CD4-positive, alpha-beta T cell (primary cell): Measurements from ENCODE around the gene LCN12. TPM values are rescaled to one million over a fixed set of nuclear protein-coding genes. Genes with fewer than 3 reads are reported as not detected.

Source experiments
- ATAC-seq: fragments of 200-7000 bp; cut with Tn5 transposase; one replicate; pipeline ENCODE4 v1.10.0; 2022; ENCODE audit warnings: mild to moderate bottlenecking; ENCODE audit not compliant: poor library complexity
- CTCF ChIA-PET: fragments of 350-600 bp; sonication (Branson Sonifier 250); formaldehyde crosslinking; loops from one replicate; lab custom pipeline; 2021; ENCODE audit warnings: antibody characterized with exemption, inconsistent platforms; lab: Charles Lee
- POLR2A ChIA-PET: fragments of 350-600 bp; sonication (Branson Sonifier 250); formaldehyde crosslinking; loops from one replicate; lab custom pipeline; 2021; ENCODE audit warnings: antibody characterized with exemption, inconsistent platforms; lab: Charles Lee
- DNase-seq, 14 experiments: peaks; one replicate each; pipeline ENCODE4 v3.0.0-alpha.2; 2013 to 2020; ENCODE audit warnings: mixed read lengths in 2 of 14
- H3K27ac ChIP-seq, 2 donors: one replicate each; pipeline versions ENCODE4 v1.5.1 to v1.7.0; 2013; ENCODE audit warnings: low read length in 2 of 2, low read depth in 1 of 2, mild to moderate bottlenecking in 1 of 2
- H3K27me3 ChIP-seq, 2 experiments: 1 replicate in 1 of 2; 2 replicates in 1 of 2; pipeline versions ENCODE4 v1.6.1 to v1.7.0; 2013; ENCODE audit warnings: low read length in 2 of 2, control low read depth in 1 of 2, mild to moderate bottlenecking in 1 of 2, moderate library complexity in 1 of 2; ENCODE audit not compliant: insufficient read depth in 2 of 2, control insufficient read depth in 1 of 2
- H3K36me3 ChIP-seq: one replicate; pipeline ENCODE4 v1.6.1; 2013; ENCODE audit warnings: low read length, control low read depth; ENCODE audit not compliant: insufficient read depth
- H3K4me1 ChIP-seq: one replicate; pipeline ENCODE4 v1.6.1; 2013; ENCODE audit warnings: low read length, control low read depth; ENCODE audit not compliant: insufficient read depth
- H3K4me3 ChIP-seq: one replicate; pipeline ENCODE4 v1.5.1; 2013; ENCODE audit warnings: mild to moderate bottlenecking, low read length, moderate library complexity
- H3K9me3 ChIP-seq, 2 experiments: 1 replicate in 1 of 2; 2 replicates in 1 of 2; pipeline versions ENCODE4 v1.6.1 to v1.7.0; 2013; ENCODE audit warnings: low read length in 2 of 2, mild to moderate bottlenecking in 2 of 2, control low read depth in 1 of 2, moderate library complexity in 1 of 2; ENCODE audit not compliant: control insufficient read depth in 1 of 2, insufficient read depth in 1 of 2
- H3K27ac Mint-ChIP-seq: one replicate; pipeline ENCODE4 v1.8.0; 2020; ENCODE audit warnings: mixed read lengths
- H3K27me3 Mint-ChIP-seq: one replicate; pipeline ENCODE4 v1.8.0; 2021; ENCODE audit warnings: mixed read lengths
- H3K36me3 Mint-ChIP-seq: one replicate; pipeline ENCODE4 v1.8.0; 2021; ENCODE audit warnings: low read depth, mixed read lengths
- H3K4me1 Mint-ChIP-seq: one replicate; pipeline ENCODE4 v1.8.0; 2021; ENCODE audit warnings: low read depth, mixed read lengths
- H3K4me3 Mint-ChIP-seq: one replicate; pipeline ENCODE4 v1.8.0; 2020; ENCODE audit warnings: mild to moderate bottlenecking, mixed read lengths
- H3K9me3 Mint-ChIP-seq: one replicate; pipeline ENCODE4 v1.8.0; 2020; ENCODE audit warnings: mixed read lengths
- intact Hi-C, 2 experiments: fragments of 100-400 bp; cut with DNase I in 1 of 2; cut with micrococcal nuclease in 1 of 2; formaldehyde crosslinking; loops; one replicate each; pipeline versions ENCODE4 v1.15.1 to v1.9.0; 2023 to 2025; cut with DNase I, micrococcal nuclease
- total RNA-seq, 174 experiments: library from RNA in 2 of 174; stranded (reverse) in 2 of 174; gene quantifications; one replicate each; pipeline ENCODE4 v1.2.3 and lab custom pipeline; 2021 to 2026
- TF ChIP-seq, protein P1 (sequence below): fragments of 200-600 bp; IDR thresholded peaks from one replicate; pipeline ENCODE4 v1.8.0; 2022; ENCODE audit warnings: antibody characterized with exemption, mild to moderate bottlenecking

The LCN12 gene
- total RNA-seq, 2 experiments from 2014 or later, result 1.3 to 1.5 TPM

DNA sequence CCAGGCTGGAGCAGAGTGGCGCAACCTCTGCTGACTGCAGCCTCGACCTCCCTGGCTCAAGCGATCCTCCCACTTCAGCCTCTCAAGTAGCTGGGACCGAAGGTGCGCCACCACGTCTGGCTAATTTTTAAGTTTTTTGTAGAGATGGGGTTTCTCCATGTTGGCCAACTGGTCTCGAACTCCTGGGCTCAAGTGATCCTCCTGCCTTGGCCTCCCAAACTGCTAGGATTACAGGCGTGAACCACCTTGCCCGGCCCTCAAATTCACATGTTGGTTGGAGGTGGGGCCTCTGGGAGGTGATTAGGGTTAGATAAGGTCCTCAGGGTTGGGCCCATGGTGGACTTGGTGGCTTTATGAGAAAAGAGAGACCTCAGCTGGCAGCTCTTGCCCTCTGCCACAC is 10.1 kb downstream of the LCN12 start:
- no peak overlapping the region for H3K4me3 ChIP-seq
- H3K4me1 Mint-ChIP-seq, result peaks cover 29% of the 10 kb centered on the region
- CTCF ChIA-PET, result interaction anchor here (0.8 kb wide), 1 partner anchor 120 kb away, joined by 3 read pairs; the partner anchor contains the start of gene AJM1
- ATAC-seq (no peak), DNase-seq (no peak)
- no peaks in the 10 kb centered on the region for H3K27me3 Mint-ChIP-seq
- H3K9me3 ChIP-seq, result peaks cover 0 to 3% of the 10 kb centered on the region in 2 experiments
- H3K27ac ChIP-seq, result no peak overlapping the region
- H3K4me1 ChIP-seq, result peaks cover 89% of the 10 kb centered on the region
- H3K9me3 Mint-ChIP-seq, result no peaks in the 10 kb centered on the region
- H3K4me3 Mint-ChIP-seq, result no peak overlapping the region
- H3K36me3 Mint-ChIP-seq, result no peaks in the 10 kb centered on the region
- TF ChIP-seq, protein P1, sequence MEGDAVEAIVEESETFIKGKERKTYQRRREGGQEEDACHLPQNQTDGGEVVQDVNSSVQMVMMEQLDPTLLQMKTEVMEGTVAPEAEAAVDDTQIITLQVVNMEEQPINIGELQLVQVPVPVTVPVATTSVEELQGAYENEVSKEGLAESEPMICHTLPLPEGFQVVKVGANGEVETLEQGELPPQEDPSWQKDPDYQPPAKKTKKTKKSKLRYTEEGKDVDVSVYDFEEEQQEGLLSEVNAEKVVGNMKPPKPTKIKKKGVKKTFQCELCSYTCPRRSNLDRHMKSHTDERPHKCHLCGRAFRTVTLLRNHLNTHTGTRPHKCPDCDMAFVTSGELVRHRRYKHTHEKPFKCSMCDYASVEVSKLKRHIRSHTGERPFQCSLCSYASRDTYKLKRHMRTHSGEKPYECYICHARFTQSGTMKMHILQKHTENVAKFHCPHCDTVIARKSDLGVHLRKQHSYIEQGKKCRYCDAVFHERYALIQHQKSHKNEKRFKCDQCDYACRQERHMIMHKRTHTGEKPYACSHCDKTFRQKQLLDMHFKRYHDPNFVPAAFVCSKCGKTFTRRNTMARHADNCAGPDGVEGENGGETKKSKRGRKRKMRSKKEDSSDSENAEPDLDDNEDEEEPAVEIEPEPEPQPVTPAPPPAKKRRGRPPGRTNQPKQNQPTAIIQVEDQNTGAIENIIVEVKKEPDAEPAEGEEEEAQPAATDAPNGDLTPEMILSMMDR, result no peak
- no peak overlapping the region for H3K27ac Mint-ChIP-seq
- intact Hi-C loops, result no loop called here
- POLR2A ChIA-PET, result no interaction called here
- no peaks in the 10 kb centered on the region for H3K36me3 ChIP-seq
- H3K27me3 ChIP-seq, result no peaks in the 10 kb centered on the region

DNA sequence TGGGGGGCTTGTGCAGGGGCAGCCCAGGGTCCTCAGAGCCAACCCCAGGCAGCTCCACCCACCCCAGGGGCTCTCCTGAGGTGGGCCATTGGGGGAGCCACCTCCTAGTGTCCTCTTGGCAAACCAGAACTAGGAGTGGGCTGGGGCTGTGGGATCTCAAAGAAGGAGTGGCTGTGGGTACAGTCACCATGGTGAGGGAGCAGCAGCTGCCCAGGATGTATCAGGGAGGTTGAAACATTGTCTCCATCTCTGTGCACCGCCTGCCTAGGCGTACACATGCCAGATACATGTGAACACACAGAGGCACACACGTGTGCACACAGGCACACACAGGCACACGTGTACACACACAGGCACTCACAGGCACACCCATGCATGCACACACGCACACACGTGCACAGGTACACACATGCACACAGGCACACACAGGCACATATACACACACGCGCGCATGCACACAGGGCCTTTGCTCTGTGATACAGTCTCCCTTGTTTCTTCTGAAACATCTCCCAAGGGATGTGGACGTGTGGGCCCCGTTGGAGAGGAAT is 10.7 kb downstream of the LCN12 start:
- CTCF ChIA-PET, result interaction anchor here (0.6 kb wide), 1 partner anchor 90 kb away, joined by 3 read pairs; no protein-coding TSS in a partner anchor
- Mint-ChIP-seq H3K9me3 (no peaks in the 10 kb centered on the region), H3K36me3 (no peaks in the 10 kb centered on the region), H3K27me3 (no peaks in the 10 kb centered on the region), H3K4me3 (peak overlapping the region; percentile 25), H3K4me1 (peaks cover 29% of the 10 kb centered on the region), H3K27ac (peak overlapping the region; percentile 64)
- TF ChIP-seq, protein P1, result no peak
- DNase-seq, result no peak
- Histone ChIP-seq H3K4me3 (no peak overlapping the region), H3K27ac (no peak overlapping the region), H3K36me3 (no peaks in the 10 kb centered on the region), H3K9me3 (peaks cover 0 to 3% of the 10 kb centered on the region in 2 experiments), H3K27me3 (no peaks in the 10 kb centered on the region), H3K4me1 (peaks cover 88% of the 10 kb centered on the region)
- intact Hi-C loops, result no loop called here
- no peak for ATAC-seq
- POLR2A ChIA-PET, result no interaction called here

DNA sequence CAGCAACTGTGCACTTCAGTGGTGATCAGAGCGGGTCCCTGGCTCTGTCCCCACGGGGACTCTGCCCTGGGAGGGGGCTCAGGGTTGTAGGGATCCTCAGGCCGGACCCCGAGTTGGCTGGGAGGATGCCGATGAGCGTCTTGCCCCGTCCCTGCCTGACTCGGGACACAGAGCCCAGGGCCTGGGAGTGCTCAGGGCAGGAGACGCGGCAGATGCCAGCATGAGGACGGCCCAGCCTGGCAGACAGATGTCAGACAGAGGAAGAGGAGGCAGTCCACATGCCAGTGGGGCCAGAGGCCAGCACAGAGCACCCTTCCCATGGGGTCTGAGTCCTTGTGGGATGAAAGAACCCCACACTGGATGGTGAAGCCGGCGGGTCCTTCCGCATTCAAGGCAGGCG is 11.3 kb downstream of the LCN12 start:
- ChIA-PET POLR2A (no interaction called here), CTCF (interaction anchor here (0.6 kb wide), 1 partner anchor 91 kb away, joined by 3 read pairs; no protein-coding TSS in a partner anchor)
- H3K9me3 ChIP-seq, result peaks cover 0 to 3% of the 10 kb centered on the region in 2 experiments
- no peaks in the 10 kb centered on the region for H3K27me3 ChIP-seq
- no peak overlapping the region for H3K27ac ChIP-seq
- no peaks in the 10 kb centered on the region for H3K9me3 Mint-ChIP-seq
- peaks cover 83% of the 10 kb centered on the region for H3K4me1 ChIP-seq
- peaks cover 29% of the 10 kb centered on the region for H3K4me1 Mint-ChIP-seq
- TF ChIP-seq, protein P1, result no peak
- no peak for ATAC-seq
- H3K4me3 ChIP-seq, result no peak overlapping the region
- no peak overlapping the region for H3K27ac Mint-ChIP-seq
- no peaks in the 10 kb centered on the region for H3K36me3 ChIP-seq
- no peak for DNase-seq
- H3K27me3 Mint-ChIP-seq, result no peaks in the 10 kb centered on the region
- intact Hi-C loops, result no loop called here
- H3K4me3 Mint-ChIP-seq, result no peak overlapping the region
- H3K36me3 Mint-ChIP-seq, result no peaks in the 10 kb centered on the region
